ENCODE results near the gene ZNF12.

ZNF12 gene

GRCh38 chr7:6658618-6659345, 48.0 kb downstream of the ZNF12 start:
- DNase-seq, result no peak
- TF ChIP-seq CTCF (IDR thresholded peaks at IDR 0.05; ENCODE audit: low read length) (no peak), EZH2 (optimal IDR thresholded peaks at IDR 0.05; ENCODE audit: low read depth, low read length) (no peak), EZH2phosphoT487 (IDR thresholded peaks at IDR 0.05; ENCODE audit: low read length) (no peak)
- H3K4me2 ChIP-seq (ENCODE audit: low read depth, low read length), result no peak overlapping the region
- H3K27me3 ChIP-seq (replicated peaks; ENCODE audit: insufficient read depth, low read length), result no peaks in the 10 kb centered on the region
- no peaks in the 10 kb centered on the region for H4K20me1 ChIP-seq (ENCODE audit: insufficient read depth, low read length)
- no peaks in the 10 kb centered on the region for H3K9me3 ChIP-seq (replicated peaks; ENCODE audit: insufficient read depth, low read length)
- no peaks in the 10 kb centered on the region for H3F3A ChIP-seq (ENCODE audit: insufficient read depth, low read length)
- no peaks in the 10 kb centered on the region for H3K4me1 ChIP-seq (ENCODE audit: low read length)
- H3K9me2 ChIP-seq (replicated peaks; ENCODE audit: insufficient read depth, low read length), result no peaks in the 10 kb centered on the region
- no peak overlapping the region for H3K4me3 ChIP-seq (ENCODE audit: low read length)
- H3K36me3 ChIP-seq (replicated peaks; ENCODE audit: insufficient read depth, low read length), result no peaks in the 10 kb centered on the region
- no peak overlapping the region for H2AFZ ChIP-seq (ENCODE audit: low read length)
- H3K9ac ChIP-seq (ENCODE audit: low read length), result no peak overlapping the region
- no peaks in the 10 kb centered on the region for H3K79me2 ChIP-seq (ENCODE audit: low read length)
- H3K27ac ChIP-seq (ENCODE audit: low read length), result no peak overlapping the region

GRCh38 chr7:6656413-6656812, 50.3 kb downstream of the ZNF12 start:
- H3K4me1 ChIP-seq (ENCODE audit: low read length), result no peaks in the 10 kb centered on the region
- no peaks in the 10 kb centered on the region for H3F3A ChIP-seq (ENCODE audit: insufficient read depth, low read length)
- no peaks in the 10 kb centered on the region for H3K9me2 ChIP-seq (replicated peaks; ENCODE audit: insufficient read depth, low read length)
- H3K4me3 ChIP-seq (ENCODE audit: low read length), result no peak overlapping the region
- no peak overlapping the region for H3K27ac ChIP-seq (ENCODE audit: low read length)
- no peaks in the 10 kb centered on the region for H3K79me2 ChIP-seq (ENCODE audit: low read length)
- H2AFZ ChIP-seq (ENCODE audit: low read length), result no peak overlapping the region
- no peaks in the 10 kb centered on the region; the same call in 1 of the 2 replicates for H3K36me3 ChIP-seq (replicated peaks; ENCODE audit: insufficient read depth, low read length)
- no peak for DNase-seq
- H3K27me3 ChIP-seq (replicated peaks; ENCODE audit: insufficient read depth, low read length), result no peaks in the 10 kb centered on the region
- no peak overlapping the region for H3K9ac ChIP-seq (ENCODE audit: low read length)
- no peaks in the 10 kb centered on the region; the same call in 1 of the 2 replicates for H3K9me3 ChIP-seq (replicated peaks; ENCODE audit: insufficient read depth, low read length)
- H4K20me1 ChIP-seq (ENCODE audit: insufficient read depth, low read length), result no peaks in the 10 kb centered on the region
- TF ChIP-seq EZH2 (optimal IDR thresholded peaks at IDR 0.05; ENCODE audit: low read depth, low read length) (no peak), CTCF (IDR thresholded peaks at IDR 0.05; ENCODE audit: low read length) (no peak), EZH2phosphoT487 (IDR thresholded peaks at IDR 0.05; ENCODE audit: low read length) (no peak)
- H3K4me2 ChIP-seq (ENCODE audit: low read depth, low read length), result no peak overlapping the region

GRCh38 chr7:6655636-6656385, 50.9 kb downstream of the ZNF12 start:
- no peak overlapping the region for H2AFZ ChIP-seq (ENCODE audit: low read length)
- no peaks in the 10 kb centered on the region for H3K79me2 ChIP-seq (ENCODE audit: low read length)
- H3K27me3 ChIP-seq (replicated peaks; ENCODE audit: insufficient read depth, low read length), result no peaks in the 10 kb centered on the region
- H3K4me3 ChIP-seq (ENCODE audit: low read length), result no peak overlapping the region
- no peaks in the 10 kb centered on the region for H3K4me1 ChIP-seq (ENCODE audit: low read length)
- H3K9me3 ChIP-seq (replicated peaks; ENCODE audit: insufficient read depth, low read length), result no peaks in the 10 kb centered on the region; the same call in 1 of the 2 replicates
- no peak for DNase-seq
- H3K4me2 ChIP-seq (ENCODE audit: low read depth, low read length), result no peak overlapping the region
- no peak for TF ChIP-seq EZH2 (optimal IDR thresholded peaks at IDR 0.05; ENCODE audit: low read depth, low read length)
- TF ChIP-seq EZH2phosphoT487 (IDR thresholded peaks at IDR 0.05; ENCODE audit: low read length), result no peak
- no peak overlapping the region for H3K27ac ChIP-seq (ENCODE audit: low read length)
- H3F3A ChIP-seq (ENCODE audit: insufficient read depth, low read length), result no peaks in the 10 kb centered on the region
- H4K20me1 ChIP-seq (ENCODE audit: insufficient read depth, low read length), result no peaks in the 10 kb centered on the region
- H3K36me3 ChIP-seq (replicated peaks; ENCODE audit: insufficient read depth, low read length), result no peaks in the 10 kb centered on the region; the same call in 1 of the 2 replicates
- H3K9ac ChIP-seq (ENCODE audit: low read length), result no peak overlapping the region
- no peaks in the 10 kb centered on the region for H3K9me2 ChIP-seq (replicated peaks; ENCODE audit: insufficient read depth, low read length)

Data from MM.1S (cell line).